GM23338 (cell line): ENCODE measurements around the gene OR7G1. TPM values are rescaled to one million over a fixed set of nuclear protein-coding genes. Genes with fewer than 3 reads are reported as not detected.

Source experiments
- ATAC-seq: fragments of 200-7000 bp; cut with Tn5 transposase; 3 replicates; pipeline ENCODE4 v1.9.1; 2020
- DNase-seq: peaks from one replicate; pipeline ENCODE4 v3.0.0-alpha.2; 2015; ENCODE audit warnings: low spot score
- H2AFZ ChIP-seq: fragments of 200-600 bp; sonication (generic); 2 replicates; pipeline ENCODE4 v1.8.0; 2016; ENCODE audit warnings: antibody characterized with exemption, mild to moderate bottlenecking, moderate library complexity
- H3F3A ChIP-seq: fragments of 200-600 bp; sonication (generic); replicated peaks from 2 replicates; pipeline ENCODE4 v1.8.0; 2017; ENCODE audit warnings: antibody characterized with exemption, mixed run types, low read depth
- H3K27ac ChIP-seq: fragments of 200-600 bp; sonication (generic); 2 replicates; pipeline ENCODE4 v1.6.1; 2016; ENCODE audit warnings: low read depth
- H3K27me3 ChIP-seq: fragments of 200-600 bp; sonication (generic); 2 replicates; pipeline ENCODE4 v1.8.0; 2016; ENCODE audit warnings: mild to moderate bottlenecking, mixed run types, moderate library complexity; ENCODE audit not compliant: insufficient read depth
- H3K36me3 ChIP-seq: fragments of 200-600 bp; sonication (generic); 2 replicates; pipeline ENCODE4 v1.8.0; 2016; ENCODE audit warnings: mild to moderate bottlenecking; ENCODE audit not compliant: insufficient read depth
- H3K4me1 ChIP-seq: fragments of 200-600 bp; sonication (generic); 2 replicates; pipeline ENCODE4 v1.8.0; 2016; ENCODE audit warnings: mild to moderate bottlenecking, moderate library complexity; ENCODE audit not compliant: insufficient read depth
- H3K4me2 ChIP-seq: fragments of 200-600 bp; sonication (generic); 2 replicates; pipeline ENCODE4 v1.7.1; 2017; ENCODE audit warnings: mixed run types
- H3K4me3 ChIP-seq: fragments of 200-600 bp; sonication (generic); 2 replicates; pipeline ENCODE4 v1.6.1; 2016; ENCODE audit warnings: mixed run types
- H3K79me2 ChIP-seq: fragments of 200-600 bp; sonication (generic); replicated peaks from 2 replicates; pipeline ENCODE4 v1.8.0; 2017; ENCODE audit warnings: mild to moderate bottlenecking; ENCODE audit not compliant: insufficient read depth
- H3K9me2 ChIP-seq: fragments of 200-600 bp; sonication (generic); 2 replicates; pipeline ENCODE4 v1.8.0; 2017; ENCODE audit not compliant: insufficient read depth
- H4K20me1 ChIP-seq: fragments of 200-600 bp; sonication (generic); replicated peaks from 2 replicates; pipeline ENCODE4 v1.8.0; 2017; ENCODE audit warnings: mild to moderate bottlenecking; ENCODE audit not compliant: insufficient read depth
- H3K27ac Mint-ChIP-seq: 2 replicates; pipeline ENCODE4 v1.8.0; 2020; ENCODE audit warnings: inconsistent platforms, mild to moderate bottlenecking, moderate library complexity, mixed read lengths
- H3K27me3 Mint-ChIP-seq: 3 replicates; pipeline ENCODE4 v1.8.0; 2022; ENCODE audit warnings: low read depth, mild to moderate bottlenecking, moderate library complexity, mixed read lengths, inconsistent platforms; ENCODE audit not compliant: insufficient read depth, poor library complexity
- H3K36me3 Mint-ChIP-seq: 3 replicates; pipeline ENCODE4 v1.8.0; 2021; ENCODE audit warnings: low read depth, mild to moderate bottlenecking, inconsistent platforms, moderate library complexity, mixed read lengths
- H3K4me1 Mint-ChIP-seq: 3 replicates; pipeline ENCODE4 v1.8.0; 2020; ENCODE audit warnings: mild to moderate bottlenecking, inconsistent platforms, mixed read lengths
- H3K4me3 Mint-ChIP-seq: 3 replicates; pipeline ENCODE4 v1.8.0; 2021; ENCODE audit warnings: moderate library complexity, mild to moderate bottlenecking, inconsistent platforms, mixed read lengths
- H3K9me3 Mint-ChIP-seq: 3 replicates; pipeline ENCODE4 v1.8.0; 2020; ENCODE audit warnings: moderate library complexity, mild to moderate bottlenecking, inconsistent platforms, mixed read lengths
- CREB1 ChIP-seq: fragments of 250-450 bp; sonication (Bioruptor Pico); IDR thresholded peaks from 2 replicates; pipeline ENCODE4 v1.5.0; 2020; ENCODE audit warnings: low read depth, mild to moderate bottlenecking, moderate library complexity
- CTCF ChIP-seq, 2 experiments: fragments of 200-600 bp in 1 of 2; sonication (generic) in 1 of 2; conservative IDR thresholded peaks; 2 replicates each; pipeline versions ENCODE4 v1.5.1 to v1.6.1; 2016 to 2017; ENCODE audit warnings: antibody characterized with exemption in 2 of 2, low read depth in 2 of 2, mild to moderate bottlenecking in 2 of 2, moderate library complexity in 1 of 2
- ETS1 ChIP-seq: IDR thresholded peaks from 2 replicates; pipeline ENCODE4 v1.6.1; 2016; ENCODE audit warnings: antibody characterized with exemption
- EZH2 ChIP-seq: fragments of 200-600 bp; sonication (generic); IDR thresholded peaks from one replicate; pipeline ENCODE4 v1.8.0; 2017; ENCODE audit warnings: antibody characterized with exemption, mild to moderate bottlenecking, low read depth; ENCODE audit not compliant: unreplicated experiment
- EZH2phosphoT487 ChIP-seq: fragments of 200-600 bp; sonication (generic); IDR thresholded peaks from one replicate; pipeline ENCODE4 v1.8.1; 2018; ENCODE audit warnings: antibody characterized with exemption; ENCODE audit not compliant: unreplicated experiment
- JUNB ChIP-seq: IDR thresholded peaks from one replicate; pipeline ENCODE4 v1.6.1; 2016; ENCODE audit warnings: antibody characterized with exemption; ENCODE audit not compliant: unreplicated experiment
- NANOG ChIP-seq: IDR thresholded peaks from 2 replicates; pipeline ENCODE4 v1.6.1; 2016; ENCODE audit warnings: antibody characterized with exemption, borderline replicate concordance
- POLR2AphosphoS5 ChIP-seq: IDR thresholded peaks from 2 replicates; pipeline ENCODE4 v1.6.1; 2016; ENCODE audit warnings: antibody characterized with exemption, low read depth
- REST ChIP-seq: IDR thresholded peaks from one replicate; pipeline ENCODE4 v1.6.1; 2018; ENCODE audit warnings: antibody characterized with exemption; ENCODE audit not compliant: unreplicated experiment
- STAT1 ChIP-seq: IDR thresholded peaks from one replicate; pipeline ENCODE4 v1.6.1; 2016; ENCODE audit warnings: antibody characterized with exemption; ENCODE audit not compliant: unreplicated experiment
- ZNF114 ChIP-seq: fragments of 250-450 bp; sonication (Bioruptor Pico); IDR thresholded peaks from 2 replicates; pipeline ENCODE4 v1.5.0; 2020; ENCODE audit warnings: mild to moderate bottlenecking, moderate library complexity
- ZNF331 ChIP-seq: fragments of 250-450 bp; sonication (Bioruptor Pico); IDR thresholded peaks from 2 replicates; pipeline ENCODE4 v1.5.0; 2020; ENCODE audit warnings: low read depth, mild to moderate bottlenecking, moderate library complexity
- ZNF462 ChIP-seq: fragments of 250-450 bp; sonication (Bioruptor Pico); IDR thresholded peaks from 2 replicates; pipeline ENCODE4 v1.5.0; 2020; ENCODE audit warnings: mild to moderate bottlenecking, moderate library complexity
- polyA plus RNA-seq: library from polyadenylated mRNA; unstranded; fragments of >200 nt; fragmentation: Nextera tagmentation; extraction: Ambion mirVana; gene quantifications from 2 replicates; pipeline ENCODE4 v1.2.1, GENCODE V29; 2016
- total RNA-seq: library from RNA; depleted of rRNA; stranded (reverse); fragments of >200 nt; shearing (Covaris generic); gene quantifications from 2 replicates; pipeline ENCODE4 v1.2.3, GENCODE V29; 2014

The OR7G1 gene
- total and polyA plus RNA-seq, 2 experiments from 2014 or later: not detected

GRCh38 chr19:9161427-9161826 is 45.9 kb upstream of the OR7G1 start:
- Histone ChIP-seq H3K27ac (no peak overlapping the region), H3K79me2 (peaks cover 16% of the 10 kb centered on the region), H3K36me3 (peaks cover 59% of the 10 kb centered on the region), H3F3A (no peaks in the 10 kb centered on the region), H4K20me1 (peaks cover 7% of the 10 kb centered on the region; the same call in 1 of the 2 replicates), H3K27me3 (no peaks in the 10 kb centered on the region), H3K4me2 (no peak overlapping the region), H3K9me2 (no peaks in the 10 kb centered on the region), H3K4me3 (no peak overlapping the region), H2AFZ (no peak overlapping the region), H3K4me1 (no peaks in the 10 kb centered on the region)
- Mint-ChIP-seq H3K9me3 (peaks cover 56% of the 10 kb centered on the region), H3K27me3 (no peaks in the 10 kb centered on the region), H3K27ac (no peak overlapping the region), H3K4me1 (no peaks in the 10 kb centered on the region), H3K4me3 (no peak overlapping the region), H3K36me3 (peaks cover 97% of the 10 kb centered on the region)
- ATAC-seq: no peak
- DNase-seq: no peak
- no peak for TF ChIP-seq EZH2phosphoT487
- no peak for TF ChIP-seq CTCF (conservative IDR thresholded peaks at IDR 0.05; ENCODE audit: low read depth in 2 of 2)
- TF ChIP-seq STAT1: no peak
- TF ChIP-seq ZNF331 (CRISPR knock-in tag): no peak
- TF ChIP-seq REST: no peak
- no peak for TF ChIP-seq NANOG
- TF ChIP-seq CREB1: no peak
- TF ChIP-seq JUNB: no peak
- no peak for TF ChIP-seq ZNF114 (CRISPR knock-in tag)
- no peak for TF ChIP-seq POLR2AphosphoS5
- TF ChIP-seq ZNF462 (CRISPR knock-in tag): no peak
- TF ChIP-seq EZH2: no peak
- TF ChIP-seq ETS1: no peak
